Parathyroid adenoma (tissue), 2 donors: Measurements from ENCODE around the gene CAMKMT.

ENCODE experiments used
- H2AFZ ChIP-seq: fragments of 300-600 bp; sonication (generic); one replicate; pipeline ENCODE4 v1.7.0; 2017; ENCODE audit warnings: antibody characterized with exemption, mild to moderate bottlenecking
- H3K27ac ChIP-seq: fragments of 300-600 bp; sonication (generic); one replicate; pipeline ENCODE4 v1.7.0; 2017
- H3K27me3 ChIP-seq: fragments of 300-600 bp; sonication (generic); one replicate; pipeline ENCODE4 v1.7.0; 2017; ENCODE audit warnings: low read length; ENCODE audit not compliant: control insufficient read depth, insufficient read depth
- H3K36me3 ChIP-seq: fragments of 300-600 bp; sonication (generic); one replicate; pipeline ENCODE4 v1.7.0; 2017; ENCODE audit warnings: low read length; ENCODE audit not compliant: control insufficient read depth, insufficient read depth
- H3K4me1 ChIP-seq: fragments of 300-600 bp; sonication (generic); one replicate; pipeline ENCODE4 v1.7.0; 2017; ENCODE audit warnings: control low read depth
- H3K4me2 ChIP-seq: fragments of 300-600 bp; sonication (generic); one replicate; pipeline ENCODE4 v1.7.0; 2017; ENCODE audit warnings: low read length
- H3K4me3 ChIP-seq: fragments of 300-600 bp; sonication (generic); one replicate; pipeline ENCODE4 v1.7.0; 2017; ENCODE audit warnings: low read depth, low read length
- H3K79me2 ChIP-seq: fragments of 300-600 bp; sonication (generic); one replicate; pipeline ENCODE4 v1.7.0; 2017; ENCODE audit warnings: control low read depth
- H3K9ac ChIP-seq: fragments of 300-600 bp; sonication (generic); one replicate; pipeline ENCODE4 v1.7.0; 2017; ENCODE audit warnings: mild to moderate bottlenecking
- H3K9me3 ChIP-seq: fragments of 300-600 bp; sonication (generic); one replicate; pipeline ENCODE4 v1.7.0; 2017; ENCODE audit warnings: low read length; ENCODE audit not compliant: control insufficient read depth
- CTCF ChIP-seq: fragments of 300-600 bp; sonication (generic); IDR thresholded peaks from one replicate; pipeline ENCODE4 v1.7.0; 2017; ENCODE audit warnings: antibody characterized with exemption, mild to moderate bottlenecking
- donor health status: primary hyperparathyroidism.

CAMKMT gene

GRCh38 chr2:44477657-44478414, 116.1 kb downstream of the CAMKMT start:
- Histone ChIP-seq H3K4me1 (no peaks in the 10 kb centered on the region), H3K9me3 (no peaks in the 10 kb centered on the region), H3K36me3 (no peaks in the 10 kb centered on the region), H3K4me3 (no peak overlapping the region), H3K27ac (no peak overlapping the region), H3K4me2 (no peak overlapping the region), H2AFZ (no peak overlapping the region), H3K27me3 (no peaks in the 10 kb centered on the region), H3K79me2 (no peaks in the 10 kb centered on the region), H3K9ac (no peak overlapping the region)
- TF ChIP-seq CTCF, result no peak

GRCh38 chr2:44479127-44479887, 117.6 kb downstream of the CAMKMT start:
- Histone ChIP-seq H2AFZ (no peak overlapping the region), H3K9ac (no peak overlapping the region), H3K27ac (no peak overlapping the region), H3K4me1 (no peaks in the 10 kb centered on the region), H3K4me2 (no peak overlapping the region), H3K27me3 (no peaks in the 10 kb centered on the region), H3K79me2 (no peaks in the 10 kb centered on the region), H3K4me3 (no peak overlapping the region), H3K9me3 (no peaks in the 10 kb centered on the region), H3K36me3 (no peaks in the 10 kb centered on the region)
- peak; percentile 98 for TF ChIP-seq CTCF

GRCh38 chr2:44480068-44480467, 118.3 kb downstream of the CAMKMT start:
- no peaks in the 10 kb centered on the region for H3K79me2 ChIP-seq
- H3K36me3 ChIP-seq, result no peaks in the 10 kb centered on the region
- no peak overlapping the region for H2AFZ ChIP-seq
- no peak for TF ChIP-seq CTCF
- H3K4me2 ChIP-seq, result no peak overlapping the region
- H3K9me3 ChIP-seq, result no peaks in the 10 kb centered on the region
- no peak overlapping the region for H3K27ac ChIP-seq
- no peak overlapping the region for H3K4me3 ChIP-seq
- H3K27me3 ChIP-seq, result no peaks in the 10 kb centered on the region
- H3K9ac ChIP-seq, result no peak overlapping the region
- H3K4me1 ChIP-seq, result no peaks in the 10 kb centered on the region

GRCh38 chr2:44487052-44487451, 125.3 kb downstream of the CAMKMT start:
- Histone ChIP-seq H3K4me2 (no peak overlapping the region), H3K9ac (no peak overlapping the region), H3K36me3 (no peaks in the 10 kb centered on the region), H3K79me2 (no peaks in the 10 kb centered on the region), H3K27me3 (no peaks in the 10 kb centered on the region), H3K27ac (no peak overlapping the region), H3K4me3 (no peak overlapping the region), H3K4me1 (no peaks in the 10 kb centered on the region), H3K9me3 (no peaks in the 10 kb centered on the region), H2AFZ (no peak overlapping the region)
- no peak for TF ChIP-seq CTCF
